Measurements from ENCODE around the gene TOR1B.
A peak's percentile ranks its signal among the peaks of the same experiment; 100 is the strongest.

TOR1B gene

GRCh38 chr9:129822898-129823541, 20.0 kb downstream of the TOR1B start:
- no peak for TF ChIP-seq CTCF (IDR thresholded peaks at IDR 0.05; ENCODE audit: unreplicated experiment in 3 of 3)
- no peaks in the 10 kb centered on the region for H3K27me3 Mint-ChIP-seq (ENCODE audit: low read depth)
- H3K36me3 Mint-ChIP-seq (ENCODE audit: low read depth), result peaks cover 24% of the 10 kb centered on the region
- peak overlapping the region in 1 of 3 experiments; percentile 92 for H3K27ac Mint-ChIP-seq
- H3K4me1 Mint-ChIP-seq, result peaks cover 9% of the 10 kb centered on the region
- peak overlapping the region; percentile 93 to 96 (median 96) for H3K4me3 Mint-ChIP-seq
- H3K9me3 Mint-ChIP-seq, result no peaks in the 10 kb centered on the region

- Mint-ChIP-seq H3K4me3 (peak overlapping the region; percentile 93 to 96 (median 96)), H3K4me1 (peaks cover 9% of the 10 kb centered on the region), H3K36me3 (ENCODE audit: low read depth) (peaks cover 19% of the 10 kb centered on the region), H3K27me3 (ENCODE audit: low read depth) (no peaks in the 10 kb centered on the region), H3K27ac (peak overlapping the region in 1 of 3 experiments; percentile 92), H3K9me3 (no peaks in the 10 kb centered on the region)
- TF ChIP-seq CTCF (IDR thresholded peaks at IDR 0.05; ENCODE audit: unreplicated experiment in 3 of 3), result no peak
These were observed 20.6 kb downstream of the TOR1B start for GRCh38 chr9:129823542-129823934.

GRCh38 chr9:129823935-129824601, 21.1 kb downstream of the TOR1B start, which contains the start of gene TOR1A:
TOR1A (minus strand) TSS chr9:129824136; CDS start chr9:129824085, 51 bp downstream.
- H3K27ac Mint-ChIP-seq, result peak within 1 kb of the TSS; percentile 40 to 92 (median 91)
- TF ChIP-seq CTCF (IDR thresholded peaks at IDR 0.05; ENCODE audit: unreplicated experiment in 3 of 3), result no peak
- H3K36me3 Mint-ChIP-seq (ENCODE audit: low read depth), result peaks cover 14% of the 10 kb centered on the region
- peak within 1 kb of the TSS; percentile 93 to 96 (median 96) for H3K4me3 Mint-ChIP-seq
- H3K9me3 Mint-ChIP-seq, result no peaks in the 10 kb centered on the region
- H3K27me3 Mint-ChIP-seq (ENCODE audit: low read depth), result no peaks in the 10 kb centered on the region
- H3K4me1 Mint-ChIP-seq, result peaks cover 9% of the 10 kb centered on the region

GRCh38 chr9:129826344-129826743, 23.4 kb downstream of the TOR1B start:
- Mint-ChIP-seq H3K9me3 (no peaks in the 10 kb centered on the region), H3K4me1 (peaks cover 9% of the 10 kb centered on the region), H3K27ac (no peak overlapping the region), H3K27me3 (ENCODE audit: low read depth) (no peaks in the 10 kb centered on the region), H3K4me3 (no peak overlapping the region), H3K36me3 (ENCODE audit: low read depth) (peaks cover 26% of the 10 kb centered on the region)
- no peak for TF ChIP-seq CTCF (IDR thresholded peaks at IDR 0.05; ENCODE audit: unreplicated experiment in 3 of 3)

GRCh38 chr9:129826759-129827158, 23.8 kb downstream of the TOR1B start:
- Mint-ChIP-seq H3K9me3 (no peaks in the 10 kb centered on the region), H3K27me3 (ENCODE audit: low read depth) (no peaks in the 10 kb centered on the region), H3K27ac (no peak overlapping the region), H3K36me3 (ENCODE audit: low read depth) (peaks cover 30% of the 10 kb centered on the region), H3K4me1 (peaks cover 9% of the 10 kb centered on the region), H3K4me3 (peak overlapping the region in 1 of 3 experiments; percentile 11)
- no peak for TF ChIP-seq CTCF (IDR thresholded peaks at IDR 0.05; ENCODE audit: unreplicated experiment in 3 of 3)

Data from nephron (organoid).